ENCODE results near the gene CNGA4.

GRCh38 chr11:6238902-6239301, at the start of gene CNGA4:
- TF ChIP-seq, protein P1, sequence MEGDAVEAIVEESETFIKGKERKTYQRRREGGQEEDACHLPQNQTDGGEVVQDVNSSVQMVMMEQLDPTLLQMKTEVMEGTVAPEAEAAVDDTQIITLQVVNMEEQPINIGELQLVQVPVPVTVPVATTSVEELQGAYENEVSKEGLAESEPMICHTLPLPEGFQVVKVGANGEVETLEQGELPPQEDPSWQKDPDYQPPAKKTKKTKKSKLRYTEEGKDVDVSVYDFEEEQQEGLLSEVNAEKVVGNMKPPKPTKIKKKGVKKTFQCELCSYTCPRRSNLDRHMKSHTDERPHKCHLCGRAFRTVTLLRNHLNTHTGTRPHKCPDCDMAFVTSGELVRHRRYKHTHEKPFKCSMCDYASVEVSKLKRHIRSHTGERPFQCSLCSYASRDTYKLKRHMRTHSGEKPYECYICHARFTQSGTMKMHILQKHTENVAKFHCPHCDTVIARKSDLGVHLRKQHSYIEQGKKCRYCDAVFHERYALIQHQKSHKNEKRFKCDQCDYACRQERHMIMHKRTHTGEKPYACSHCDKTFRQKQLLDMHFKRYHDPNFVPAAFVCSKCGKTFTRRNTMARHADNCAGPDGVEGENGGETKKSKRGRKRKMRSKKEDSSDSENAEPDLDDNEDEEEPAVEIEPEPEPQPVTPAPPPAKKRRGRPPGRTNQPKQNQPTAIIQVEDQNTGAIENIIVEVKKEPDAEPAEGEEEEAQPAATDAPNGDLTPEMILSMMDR (conservative IDR thresholded peaks at IDR 0.05; ENCODE audit: low read length): no peak
- no peak for TF ChIP-seq EZH2phosphoT487 (IDR thresholded peaks at IDR 0.05; ENCODE audit: borderline replicate concordance)
